Measurements from ENCODE around the gene DPP4. TPM values are rescaled to one million over a fixed set of nuclear protein-coding genes. Genes with fewer than 3 reads are reported as not detected.

DPP4 gene
- total RNA-seq, 1 donor from 2014 or later = 0.59 TPM

GRCh38 chr2:161976917-161977316, 97.1 kb downstream of the DPP4 start:
- no peak for DNase-seq (ENCODE audit: low spot score)
- H3K36me3 Mint-ChIP-seq (ENCODE audit: low read depth, unreplicated experiment) = no peaks in the 10 kb centered on the region
- TF ChIP-seq, protein P1, sequence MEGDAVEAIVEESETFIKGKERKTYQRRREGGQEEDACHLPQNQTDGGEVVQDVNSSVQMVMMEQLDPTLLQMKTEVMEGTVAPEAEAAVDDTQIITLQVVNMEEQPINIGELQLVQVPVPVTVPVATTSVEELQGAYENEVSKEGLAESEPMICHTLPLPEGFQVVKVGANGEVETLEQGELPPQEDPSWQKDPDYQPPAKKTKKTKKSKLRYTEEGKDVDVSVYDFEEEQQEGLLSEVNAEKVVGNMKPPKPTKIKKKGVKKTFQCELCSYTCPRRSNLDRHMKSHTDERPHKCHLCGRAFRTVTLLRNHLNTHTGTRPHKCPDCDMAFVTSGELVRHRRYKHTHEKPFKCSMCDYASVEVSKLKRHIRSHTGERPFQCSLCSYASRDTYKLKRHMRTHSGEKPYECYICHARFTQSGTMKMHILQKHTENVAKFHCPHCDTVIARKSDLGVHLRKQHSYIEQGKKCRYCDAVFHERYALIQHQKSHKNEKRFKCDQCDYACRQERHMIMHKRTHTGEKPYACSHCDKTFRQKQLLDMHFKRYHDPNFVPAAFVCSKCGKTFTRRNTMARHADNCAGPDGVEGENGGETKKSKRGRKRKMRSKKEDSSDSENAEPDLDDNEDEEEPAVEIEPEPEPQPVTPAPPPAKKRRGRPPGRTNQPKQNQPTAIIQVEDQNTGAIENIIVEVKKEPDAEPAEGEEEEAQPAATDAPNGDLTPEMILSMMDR (IDR thresholded peaks at IDR 0.05; ENCODE audit: unreplicated experiment) = no peak
- no peak overlapping the region for H3K27ac Mint-ChIP-seq (ENCODE audit: unreplicated experiment)
- no peak overlapping the region for H3K4me3 Mint-ChIP-seq (ENCODE audit: unreplicated experiment)
- peaks cover 2% of the 10 kb centered on the region for H3K27me3 Mint-ChIP-seq (ENCODE audit: unreplicated experiment)
- H3K4me1 Mint-ChIP-seq (ENCODE audit: unreplicated experiment) = no peaks in the 10 kb centered on the region
- H3K9me3 Mint-ChIP-seq (ENCODE audit: unreplicated experiment) = no peaks in the 10 kb centered on the region

DNA sequence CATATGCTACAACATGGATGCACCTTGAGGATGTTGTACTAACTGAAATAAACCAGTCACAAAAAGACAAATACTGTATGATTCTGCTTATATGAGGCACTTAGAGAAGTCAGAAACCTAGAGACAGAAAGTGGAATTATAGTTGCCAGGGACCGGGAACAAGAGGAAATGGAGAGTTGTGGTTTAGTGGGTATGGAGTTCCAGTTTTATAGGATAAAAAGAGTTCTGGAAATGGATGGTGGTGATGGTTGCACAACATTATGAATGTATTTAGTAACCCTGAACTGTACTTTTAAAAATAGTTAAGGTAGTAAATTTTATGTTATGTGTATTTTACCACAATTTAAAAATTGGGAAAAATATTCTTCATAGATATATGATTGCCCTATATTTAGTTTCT, 97.7 kb downstream of the DPP4 start:
- Mint-ChIP-seq H3K9me3 (ENCODE audit: unreplicated experiment) (no peaks in the 10 kb centered on the region), H3K4me3 (ENCODE audit: unreplicated experiment) (no peak overlapping the region), H3K27ac (ENCODE audit: unreplicated experiment) (no peak overlapping the region), H3K4me1 (ENCODE audit: unreplicated experiment) (no peaks in the 10 kb centered on the region), H3K36me3 (ENCODE audit: low read depth, unreplicated experiment) (no peaks in the 10 kb centered on the region), H3K27me3 (ENCODE audit: unreplicated experiment) (peaks cover 2% of the 10 kb centered on the region)
- DNase-seq (ENCODE audit: low spot score) = no peak
- TF ChIP-seq, protein P1 (IDR thresholded peaks at IDR 0.05; ENCODE audit: unreplicated experiment) = no peak

GRCh38 chr2:161975813-161976160, 98.2 kb downstream of the DPP4 start:
- no peak overlapping the region for H3K27ac Mint-ChIP-seq (ENCODE audit: unreplicated experiment)
- no peaks in the 10 kb centered on the region for H3K36me3 Mint-ChIP-seq (ENCODE audit: low read depth, unreplicated experiment)

GRCh38 chr2:161975062-161975812, 98.8 kb downstream of the DPP4 start:
- peaks cover 2% of the 10 kb centered on the region for H3K27me3 Mint-ChIP-seq (ENCODE audit: unreplicated experiment)
- TF ChIP-seq, protein P1 (IDR thresholded peaks at IDR 0.05; ENCODE audit: unreplicated experiment) = no peak
- no peak for DNase-seq (ENCODE audit: low spot score)
- no peak overlapping the region for H3K27ac Mint-ChIP-seq (ENCODE audit: unreplicated experiment)
- H3K4me1 Mint-ChIP-seq (ENCODE audit: unreplicated experiment) = no peaks in the 10 kb centered on the region
- no peaks in the 10 kb centered on the region for H3K9me3 Mint-ChIP-seq (ENCODE audit: unreplicated experiment)
- H3K4me3 Mint-ChIP-seq (ENCODE audit: unreplicated experiment) = no peak overlapping the region
- no peaks in the 10 kb centered on the region for H3K36me3 Mint-ChIP-seq (ENCODE audit: low read depth, unreplicated experiment)

More at GRCh38 chr2:161975813-161976160, 98.2 kb downstream of the DPP4 start:
- Mint-ChIP-seq H3K9me3 (ENCODE audit: unreplicated experiment) (no peaks in the 10 kb centered on the region), H3K4me1 (ENCODE audit: unreplicated experiment) (no peaks in the 10 kb centered on the region), H3K27me3 (ENCODE audit: unreplicated experiment) (peaks cover 2% of the 10 kb centered on the region), H3K4me3 (ENCODE audit: unreplicated experiment) (no peak overlapping the region)
- DNase-seq (ENCODE audit: low spot score) = no peak
- TF ChIP-seq, protein P1 (IDR thresholded peaks at IDR 0.05; ENCODE audit: unreplicated experiment) = no peak

DNA sequence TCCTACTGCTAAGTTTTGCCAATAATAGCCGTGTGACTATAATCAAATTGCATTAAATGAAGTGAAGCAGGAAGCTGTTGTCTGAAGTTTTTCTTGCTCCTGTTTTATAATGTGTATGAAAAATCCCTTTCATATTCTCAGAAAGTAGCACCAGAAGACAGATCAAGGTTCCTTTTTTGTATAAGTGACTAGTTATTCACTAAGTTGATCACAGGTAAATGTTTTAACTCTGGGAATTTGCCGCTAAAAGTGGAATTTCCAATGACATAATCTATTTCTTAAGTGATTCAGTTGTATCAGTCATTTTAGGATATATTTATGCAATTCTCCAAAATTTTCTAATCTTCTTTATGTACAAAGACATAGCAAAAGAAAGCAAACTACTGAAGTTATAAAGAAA, 99.6 kb downstream of the DPP4 start:
- TF ChIP-seq, protein P1 (IDR thresholded peaks at IDR 0.05; ENCODE audit: unreplicated experiment) = no peak
- Mint-ChIP-seq H3K36me3 (ENCODE audit: low read depth, unreplicated experiment) (no peaks in the 10 kb centered on the region), H3K4me3 (ENCODE audit: unreplicated experiment) (no peak overlapping the region), H3K9me3 (ENCODE audit: unreplicated experiment) (no peaks in the 10 kb centered on the region), H3K27me3 (ENCODE audit: unreplicated experiment) (peaks cover 2% of the 10 kb centered on the region), H3K4me1 (ENCODE audit: unreplicated experiment) (no peaks in the 10 kb centered on the region), H3K27ac (ENCODE audit: unreplicated experiment) (no peak overlapping the region)
- no peak for DNase-seq (ENCODE audit: low spot score)

All from endothelial cell (in vitro differentiated cells).